Smooth muscle cell (in vitro differentiated cells): ENCODE measurements around the gene ADCY4. TPM values are rescaled to one million over a fixed set of nuclear protein-coding genes. Genes with fewer than 3 reads are reported as not detected.
A peak's percentile ranks its signal among the peaks of the same experiment; 100 is the strongest.
"Not testable (repeated sequence)": the region's sequence is repeated elsewhere in the genome, so short reads cannot be mapped to it uniquely, and the experiment has no call there.

Experiments used
- DNase-seq: peaks from one replicate; lab custom pipeline; 2025; ENCODE audit not compliant: unreplicated experiment; lab: John Stamatoyannopoulos, UW
- H2AFZ ChIP-seq: fragments of 200-600 bp; sonication (generic); 2 replicates; pipeline ENCODE4 v1.6.0; 2016; ENCODE audit warnings: antibody characterized with exemption, low read depth, mild to moderate bottlenecking
- H3F3A ChIP-seq: fragments of 200-600 bp; sonication (generic); 2 replicates; pipeline ENCODE4 v1.6.0; 2017; ENCODE audit warnings: antibody characterized with exemption, low read depth
- H3K27ac ChIP-seq: fragments of 200-600 bp; sonication (generic); 2 replicates; pipeline ENCODE4 v1.5.1; 2016; ENCODE audit warnings: low read depth, mild to moderate bottlenecking
- H3K27me3 ChIP-seq: fragments of 200-600 bp; sonication (generic); 2 replicates; pipeline ENCODE4 v1.6.1; 2016; ENCODE audit warnings: low read depth, mild to moderate bottlenecking
- H3K36me3 ChIP-seq: fragments of 200-600 bp; sonication (generic); 2 replicates; pipeline ENCODE4 v1.5.1; 2016; ENCODE audit warnings: low read depth
- H3K4me1 ChIP-seq: fragments of 200-600 bp; sonication (generic); 2 replicates; pipeline ENCODE4 v1.5.1; 2016; ENCODE audit warnings: low read depth
- H3K4me2 ChIP-seq: fragments of 200-600 bp; sonication (generic); 2 replicates; pipeline ENCODE4 v1.6.0; 2016; ENCODE audit warnings: mild to moderate bottlenecking
- H3K4me3 ChIP-seq: fragments of 200-600 bp; sonication (generic); 2 replicates; pipeline ENCODE4 v1.5.1; 2016; ENCODE audit warnings: mild to moderate bottlenecking
- H3K79me2 ChIP-seq: fragments of 200-600 bp; sonication (generic); 2 replicates; pipeline ENCODE4 v1.6.0; 2016; ENCODE audit warnings: low read depth, mild to moderate bottlenecking
- H3K9ac ChIP-seq: fragments of 200-600 bp; sonication (generic); 2 replicates; pipeline ENCODE4 v1.6.0; 2016; ENCODE audit warnings: low read depth
- H3K9me3 ChIP-seq: fragments of 200-600 bp; sonication (generic); replicated peaks from 2 replicates; pipeline ENCODE4 v1.5.1; 2016; ENCODE audit warnings: low read depth
- H4K20me1 ChIP-seq: fragments of 200-600 bp; sonication (generic); 2 replicates; pipeline ENCODE4 v1.6.0; 2016; ENCODE audit warnings: low read depth
- WGBS: methylation state at CpG from one replicate; pipeline ENCODE4 v1.1.7; 2016; ENCODE audit warnings: low lambda C conversion rate; 5-methylcytosine and 5-hydroxymethylcytosine counted together
- polyA plus RNA-seq: library from polyadenylated mRNA; unstranded; fragments of >200 nt; fragmentation: Nextera tagmentation; extraction: Ambion mirVana; gene quantifications from 2 replicates; pipeline ENCODE4 v1.2.1, GENCODE V29; 2016
- total RNA-seq: library from RNA; depleted of rRNA; stranded (reverse); fragments of >200 nt; gene quantifications from 2 replicates; pipeline ENCODE4 v1.2.3, GENCODE V29; 2014
- TF ChIP-seq, protein P1 (sequence below): fragments of 200-600 bp; sonication (generic); IDR thresholded peaks from 2 replicates; pipeline ENCODE4 v1.5.1; 2017; ENCODE audit warnings: borderline replicate concordance, mild to moderate bottlenecking, antibody characterized with exemption; ENCODE audit not compliant: insufficient read depth, poor library complexity, severe bottlenecking

ADCY4 gene
- total and polyA plus RNA-seq, 2 experiments from 2014 or later: 0.13 TPM; not detected in 1

DNA sequence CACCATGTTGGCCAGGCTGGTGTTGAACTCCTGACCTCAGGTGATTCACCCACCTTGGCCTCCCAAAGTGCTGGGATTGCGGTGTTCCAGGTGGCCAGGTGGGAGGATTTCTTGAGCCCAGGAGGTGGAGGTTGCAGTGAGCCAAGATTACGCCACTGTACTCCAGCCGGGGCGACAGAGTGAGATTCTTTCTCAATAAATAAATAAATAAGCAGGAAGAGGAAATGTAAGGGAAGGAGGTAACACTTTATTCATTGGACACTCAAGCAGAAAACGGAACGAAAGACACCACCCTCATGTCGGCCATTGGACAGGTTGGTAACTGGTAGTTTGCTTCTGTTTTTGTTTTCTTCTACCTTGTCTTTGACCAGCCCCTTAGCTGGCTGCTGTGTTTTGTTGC is 20.1 kb upstream of the ADCY4 start:
- Histone ChIP-seq H3K27me3 (peaks cover 34% of the 10 kb centered on the region), H3K79me2 (no peaks in the 10 kb centered on the region), H3K4me1 (no peaks in the 10 kb centered on the region), H4K20me1 (no peaks in the 10 kb centered on the region), H3K36me3 (no peaks in the 10 kb centered on the region), H3K4me2 (no peak overlapping the region), H3K9ac (no peak overlapping the region), H3K4me3 (no peak overlapping the region), H3K27ac (no peak overlapping the region), H2AFZ (no peak overlapping the region), H3K9me3 (no peaks in the 10 kb centered on the region), H3F3A (no peaks in the 10 kb centered on the region)
- WGBS: 91% methylated on average over 7 of the region's 7 CpGs
- no peak for DNase-seq
- TF ChIP-seq, protein P1, sequence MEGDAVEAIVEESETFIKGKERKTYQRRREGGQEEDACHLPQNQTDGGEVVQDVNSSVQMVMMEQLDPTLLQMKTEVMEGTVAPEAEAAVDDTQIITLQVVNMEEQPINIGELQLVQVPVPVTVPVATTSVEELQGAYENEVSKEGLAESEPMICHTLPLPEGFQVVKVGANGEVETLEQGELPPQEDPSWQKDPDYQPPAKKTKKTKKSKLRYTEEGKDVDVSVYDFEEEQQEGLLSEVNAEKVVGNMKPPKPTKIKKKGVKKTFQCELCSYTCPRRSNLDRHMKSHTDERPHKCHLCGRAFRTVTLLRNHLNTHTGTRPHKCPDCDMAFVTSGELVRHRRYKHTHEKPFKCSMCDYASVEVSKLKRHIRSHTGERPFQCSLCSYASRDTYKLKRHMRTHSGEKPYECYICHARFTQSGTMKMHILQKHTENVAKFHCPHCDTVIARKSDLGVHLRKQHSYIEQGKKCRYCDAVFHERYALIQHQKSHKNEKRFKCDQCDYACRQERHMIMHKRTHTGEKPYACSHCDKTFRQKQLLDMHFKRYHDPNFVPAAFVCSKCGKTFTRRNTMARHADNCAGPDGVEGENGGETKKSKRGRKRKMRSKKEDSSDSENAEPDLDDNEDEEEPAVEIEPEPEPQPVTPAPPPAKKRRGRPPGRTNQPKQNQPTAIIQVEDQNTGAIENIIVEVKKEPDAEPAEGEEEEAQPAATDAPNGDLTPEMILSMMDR: no peak

DNA sequence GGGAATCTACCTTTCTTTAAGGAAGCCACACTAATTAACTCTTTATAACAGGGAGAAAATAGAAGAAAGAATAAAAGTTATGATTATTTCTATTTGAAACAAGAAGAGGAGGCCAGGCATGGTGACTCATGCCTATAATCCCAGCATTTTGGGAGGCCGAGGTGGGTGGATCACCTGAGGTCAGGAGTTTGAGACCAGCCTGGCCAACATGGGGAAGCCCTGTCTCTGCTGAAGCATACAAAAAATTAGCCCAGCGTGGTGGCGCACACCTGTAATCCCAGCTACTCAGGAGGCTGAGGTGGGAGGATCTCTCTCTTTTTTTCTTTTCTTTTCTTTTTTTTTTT is 19.6 kb upstream of the ADCY4 start:
- peak overlapping the region; percentile 33 for H3K27ac ChIP-seq
- H4K20me1 ChIP-seq, H3K4me2 ChIP-seq, H3K4me1 ChIP-seq, H2AFZ ChIP-seq, H3K9ac ChIP-seq, H3K79me2 ChIP-seq, H3K36me3 ChIP-seq, H3K9me3 ChIP-seq, DNase-seq, H3F3A ChIP-seq, H3K4me3 ChIP-seq: not testable (repeated sequence)
- 72% methylated on average over 3 of the region's 3 CpGs for WGBS
- peaks cover 39% of the 10 kb centered on the region for H3K27me3 ChIP-seq

DNA sequence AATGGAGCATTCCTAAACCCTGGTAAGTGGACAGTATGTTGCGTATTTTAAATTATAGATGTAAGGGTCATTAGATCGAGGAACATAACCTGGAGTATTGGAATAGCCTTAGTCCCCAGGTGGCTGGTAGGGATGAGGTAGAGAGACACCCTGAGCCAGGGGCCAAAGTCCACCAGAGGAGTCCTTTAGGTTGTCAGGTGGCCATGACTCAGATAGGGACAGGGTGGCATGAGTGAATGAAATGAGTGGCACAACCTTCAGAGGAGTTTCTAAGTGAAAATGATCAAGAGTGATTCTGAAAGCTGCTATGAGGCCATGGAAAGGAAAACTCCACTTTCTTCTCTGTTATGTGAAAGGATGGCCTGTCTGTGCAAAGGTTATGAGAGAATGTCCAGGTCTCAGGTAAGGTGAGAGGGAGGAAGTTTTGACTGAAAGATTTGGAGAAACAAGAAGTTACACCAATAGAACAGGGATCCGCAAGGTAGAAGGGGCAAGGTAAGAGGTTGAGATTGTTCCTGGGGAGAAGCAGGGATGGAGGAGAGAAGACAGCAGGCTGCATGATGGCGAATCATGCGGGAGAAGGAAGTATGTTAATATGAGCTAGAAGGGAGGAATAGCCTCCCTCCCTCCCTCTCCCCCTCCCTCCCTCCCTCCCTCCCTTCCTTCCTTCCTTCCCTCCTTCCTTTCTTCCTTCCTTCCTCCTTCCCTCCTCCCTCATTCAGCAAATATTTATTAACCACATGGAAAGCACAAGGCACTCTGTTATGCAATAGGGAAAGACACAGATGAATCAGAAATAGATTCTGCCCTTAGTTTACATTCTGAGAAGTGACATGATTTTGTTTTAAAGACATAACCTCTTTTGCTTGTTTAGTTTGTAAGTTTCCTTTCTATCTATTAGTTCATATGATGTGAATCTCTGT is 18.9 kb upstream of the ADCY4 start:
- Histone ChIP-seq H3K4me1 (no peaks in the 10 kb centered on the region), H3K9ac (no peak overlapping the region), H2AFZ (no peak overlapping the region), H3K27ac (peak overlapping the region; percentile 33), H3F3A (no peaks in the 10 kb centered on the region), H4K20me1 (no peaks in the 10 kb centered on the region), H3K9me3 (no peaks in the 10 kb centered on the region), H3K4me2 (no peak overlapping the region), H3K4me3 (no peak overlapping the region), H3K27me3 (peaks cover 46% of the 10 kb centered on the region), H3K36me3 (no peaks in the 10 kb centered on the region), H3K79me2 (no peaks in the 10 kb centered on the region)
- 52% methylated on average over 5 of the region's 5 CpGs for WGBS
- TF ChIP-seq, protein P1: no peak
- no peak for DNase-seq

DNA sequence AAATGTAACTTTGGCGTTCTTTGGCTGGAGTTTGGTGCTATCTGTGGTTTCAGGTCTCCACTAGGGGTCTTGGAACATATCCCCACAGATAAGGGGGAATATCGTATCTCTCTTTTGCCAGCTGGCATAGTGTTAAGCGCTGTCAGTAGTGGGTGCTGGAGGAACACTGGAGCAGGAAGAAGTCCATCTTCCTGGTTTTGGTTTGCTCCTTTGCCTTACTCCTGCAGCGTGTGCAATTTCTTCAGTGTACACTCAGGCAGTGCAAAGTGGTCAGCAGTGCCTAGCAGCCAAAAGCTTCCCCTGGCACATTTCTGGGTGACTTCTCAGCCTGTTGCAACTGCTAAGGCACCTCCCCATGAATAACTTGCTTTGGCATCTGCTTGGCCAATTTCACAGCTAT is 16.6 kb upstream of the ADCY4 start:
- 37% methylated on average over 4 of the region's 4 CpGs for WGBS

More for the DNA sequence above, 16.6 kb upstream of the ADCY4 start:
- Histone ChIP-seq H3K27me3 (peaks cover 67% of the 10 kb centered on the region), H3F3A (no peaks in the 10 kb centered on the region), H3K9me3 (no peaks in the 10 kb centered on the region), H3K9ac (no peak overlapping the region), H3K79me2 (no peaks in the 10 kb centered on the region), H3K36me3 (no peaks in the 10 kb centered on the region), H4K20me1 (no peaks in the 10 kb centered on the region), H3K4me2 (no peak overlapping the region), H3K4me3 (no peak overlapping the region), H3K4me1 (no peaks in the 10 kb centered on the region), H2AFZ (no peak overlapping the region), H3K27ac (no peak overlapping the region)
- TF ChIP-seq, protein P1: no peak
- DNase-seq: no peak
